Endodermal cell (in vitro differentiated cells): ENCODE measurements around the gene PAX9. TPM values are rescaled to one million over a fixed set of nuclear protein-coding genes. Genes with fewer than 3 reads are reported as not detected.
A peak's percentile ranks its signal among the peaks of the same experiment; 100 is the strongest.

Source experiments
- DNase-seq: peaks from one replicate; pipeline ENCODE4 v3.0.0-alpha.2; 2017
- H3K27ac ChIP-seq: 2 replicates; pipeline ENCODE4 v1.5.1; 2013; ENCODE audit warnings: mild to moderate bottlenecking, low read depth, low read length, moderate library complexity
- H3K27me3 ChIP-seq: 2 replicates; pipeline ENCODE4 v1.6.1; 2013; ENCODE audit warnings: mild to moderate bottlenecking, low read length, moderate library complexity; ENCODE audit not compliant: insufficient read depth, control insufficient read depth, poor library complexity, severe bottlenecking
- H3K36me3 ChIP-seq: 2 replicates; pipeline ENCODE4 v1.7.0; 2013; ENCODE audit warnings: mild to moderate bottlenecking, low read length, moderate library complexity; ENCODE audit not compliant: control insufficient read depth, insufficient read depth
- H3K4me1 ChIP-seq: one replicate; pipeline ENCODE4 v1.7.0; 2013; ENCODE audit warnings: low read length; ENCODE audit not compliant: control insufficient read depth, insufficient read depth
- H3K4me3 ChIP-seq: 2 replicates; pipeline ENCODE4 v1.5.1; 2013; ENCODE audit warnings: mild to moderate bottlenecking, low read length, moderate library complexity
- H3K9ac ChIP-seq: 2 replicates; pipeline ENCODE4 v1.6.1; 2013; ENCODE audit warnings: mild to moderate bottlenecking, low read length, moderate library complexity; ENCODE audit not compliant: poor library complexity, severe bottlenecking; ENCODE audit errors: extremely low read depth
- H3K9me3 ChIP-seq: 2 replicates; pipeline ENCODE4 v1.6.1; 2013; ENCODE audit warnings: mild to moderate bottlenecking, low read length, moderate library complexity; ENCODE audit not compliant: control insufficient read depth
- H3K27ac Mint-ChIP-seq: 2 replicates; pipeline ENCODE4 v1.8.0; 2020; ENCODE audit warnings: mixed read lengths
- H3K27me3 Mint-ChIP-seq: 2 replicates; pipeline ENCODE4 v1.8.0; 2021; ENCODE audit warnings: mild to moderate bottlenecking, mixed read lengths; ENCODE audit not compliant: insufficient read depth
- H3K36me3 Mint-ChIP-seq: 2 replicates; pipeline ENCODE4 v1.8.0; 2020; ENCODE audit warnings: low read depth, mixed read lengths
- H3K4me1 Mint-ChIP-seq: 2 replicates; pipeline ENCODE4 v1.8.0; 2020; ENCODE audit warnings: mixed read lengths
- H3K4me3 Mint-ChIP-seq: 2 replicates; pipeline ENCODE4 v1.8.0; 2020; ENCODE audit warnings: mild to moderate bottlenecking, moderate library complexity, mixed read lengths
- H3K9me3 Mint-ChIP-seq: 2 replicates; pipeline ENCODE4 v1.8.0; 2020; ENCODE audit warnings: mild to moderate bottlenecking, mixed read lengths
- WGBS, 2 experiments: methylation state at CpG; one replicate each; pipeline versions ENCODE4 v1.1.5 to v1.1.7; 2013; ENCODE audit warnings: missing lambda C conversion rate in 2 of 2, mixed read lengths in 1 of 2; ENCODE audit not compliant: insufficient coverage in 1 of 2, insufficient read length in 1 of 2; 5-methylcytosine and 5-hydroxymethylcytosine counted together
- long read RNA-seq, 4 experiments: library from polyadenylated mRNA in 2 of 4; library from RNA in 1 of 4; library from capped mRNA in 1 of 4; stranded (forward) in 3 of 4; unstranded in 1 of 4; transcript quantifications; one replicate each; pipeline ENCODE4 v2.0.0, GENCODE V29; 2020 to 2021; ENCODE audit warnings: inconsistent platforms in 1 of 4
- polyA plus RNA-seq, 2 experiments: library from polyadenylated mRNA; stranded (reverse); fragments of 50-300 nt; gene quantifications; one replicate each; pipeline ENCODE4 v1.2.3, GENCODE V29; 2013
- total RNA-seq, 2 donors: library from RNA; stranded (reverse); fragmentation: NEBNext Ultra II Directional in 1 of 2; extraction: Animal tissue kit (Norgen Biotek cat#: 25700) in 1 of 2; gene quantifications; 2 replicates in 1 of 2; 3 replicates in 1 of 2; pipeline ENCODE4 v1.2.1, GENCODE V29; 2021
- TF ChIP-seq, protein P1 (sequence below): fragments of 200-600 bp; sonication (generic); conservative IDR thresholded peaks from 2 replicates; pipeline ENCODE4 v1.5.0; 2021; ENCODE audit warnings: antibody characterized with exemption, mild to moderate bottlenecking

PAX9 gene
- total RNA-seq, result under 1 TPM; 0.22 to 0.35 TPM
- polyA plus RNA-seq (2013, experiment 1 of 2), result 0.28 TPM
- 0.33 TPM for polyA plus RNA-seq (2013, experiment 2 of 2)
- long read RNA-seq, experiment 1, result 0 reads
- long read RNA-seq, experiment 2, result 0 reads
- long read RNA-seq, experiment 3, partial matches to known transcripts, result 0 of 1 reads
- long read RNA-seq, experiment 3, other reads (novel, unspliced or antisense), result 1 of 1 reads
- long read RNA-seq, experiment 4, partial matches to known transcripts, result 1 of 1 reads
- long read RNA-seq, experiment 4, other reads (novel, unspliced or antisense), result 0 of 1 reads

DNA sequence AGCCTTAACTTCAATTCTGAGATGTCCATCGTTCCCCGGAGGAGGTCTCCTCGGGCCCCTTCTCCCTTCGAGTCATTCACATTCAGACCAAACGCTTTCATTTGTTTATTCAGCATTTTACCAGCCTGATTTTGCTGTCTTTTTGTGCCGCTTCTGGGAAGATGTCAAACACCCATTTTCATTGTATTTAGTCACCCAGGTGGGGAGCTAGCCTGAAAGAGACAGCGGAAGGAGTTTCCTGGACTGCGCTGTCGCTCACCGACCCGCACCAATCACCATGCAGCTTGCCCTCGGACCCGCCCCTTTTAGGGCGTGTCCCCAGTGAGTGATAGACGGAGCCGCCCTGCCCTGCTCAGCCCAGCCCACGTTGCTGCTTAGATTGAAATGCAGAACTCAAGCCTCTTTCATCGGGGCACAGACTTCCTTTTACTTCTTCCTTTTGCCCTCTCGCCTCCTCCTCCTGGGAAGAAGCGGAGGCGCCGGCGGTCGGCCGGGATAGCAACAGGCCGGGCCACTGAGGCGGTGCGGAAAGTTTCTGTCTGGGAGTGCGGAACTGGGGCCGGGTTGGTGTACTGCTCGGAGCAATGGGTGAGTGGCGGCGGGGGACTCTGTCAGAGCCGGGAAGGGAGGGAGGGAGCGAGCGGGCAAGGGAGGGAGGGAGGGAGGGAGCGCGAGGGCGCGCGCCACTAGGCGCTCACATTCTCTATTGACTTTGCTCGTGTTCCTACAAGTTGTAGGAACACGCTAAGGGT lies at the start of gene PAX9:
Gene PAX9, plus strand, starts transcription at position 355 of the 752 bp plus-strand sequence. Its CDS starts 230 bp downstream, at position 585.
- Histone ChIP-seq H3K4me3 (peak within 1 kb of the TSS; percentile 79), H3K9ac (no peak within 1 kb of the TSS), H3K27me3 (peaks cover 100% of the 10 kb centered on the region), H3K9me3 (no peaks in the 10 kb centered on the region), H3K36me3 (no peaks in the 10 kb centered on the region), H3K27ac (no peak within 1 kb of the TSS), H3K4me1 (peaks cover 7% of the 10 kb centered on the region)
- DNase-seq, result peak; percentile 98
- TF ChIP-seq, protein P1, sequence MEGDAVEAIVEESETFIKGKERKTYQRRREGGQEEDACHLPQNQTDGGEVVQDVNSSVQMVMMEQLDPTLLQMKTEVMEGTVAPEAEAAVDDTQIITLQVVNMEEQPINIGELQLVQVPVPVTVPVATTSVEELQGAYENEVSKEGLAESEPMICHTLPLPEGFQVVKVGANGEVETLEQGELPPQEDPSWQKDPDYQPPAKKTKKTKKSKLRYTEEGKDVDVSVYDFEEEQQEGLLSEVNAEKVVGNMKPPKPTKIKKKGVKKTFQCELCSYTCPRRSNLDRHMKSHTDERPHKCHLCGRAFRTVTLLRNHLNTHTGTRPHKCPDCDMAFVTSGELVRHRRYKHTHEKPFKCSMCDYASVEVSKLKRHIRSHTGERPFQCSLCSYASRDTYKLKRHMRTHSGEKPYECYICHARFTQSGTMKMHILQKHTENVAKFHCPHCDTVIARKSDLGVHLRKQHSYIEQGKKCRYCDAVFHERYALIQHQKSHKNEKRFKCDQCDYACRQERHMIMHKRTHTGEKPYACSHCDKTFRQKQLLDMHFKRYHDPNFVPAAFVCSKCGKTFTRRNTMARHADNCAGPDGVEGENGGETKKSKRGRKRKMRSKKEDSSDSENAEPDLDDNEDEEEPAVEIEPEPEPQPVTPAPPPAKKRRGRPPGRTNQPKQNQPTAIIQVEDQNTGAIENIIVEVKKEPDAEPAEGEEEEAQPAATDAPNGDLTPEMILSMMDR, result no peak
- no peaks in the 10 kb centered on the region for H3K36me3 Mint-ChIP-seq
- no peak within 1 kb of the TSS for H3K27ac Mint-ChIP-seq
- peaks cover 40% of the 10 kb centered on the region for H3K4me1 Mint-ChIP-seq
- WGBS, 2 experiments, result 0% methylated on average over 20 to 44 of the region's 44 CpGs
- peak within 1 kb of the TSS; percentile 55 for H3K4me3 Mint-ChIP-seq
- H3K9me3 Mint-ChIP-seq, result no peaks in the 10 kb centered on the region
- H3K27me3 Mint-ChIP-seq, result peaks cover 99% of the 10 kb centered on the region

DNA sequence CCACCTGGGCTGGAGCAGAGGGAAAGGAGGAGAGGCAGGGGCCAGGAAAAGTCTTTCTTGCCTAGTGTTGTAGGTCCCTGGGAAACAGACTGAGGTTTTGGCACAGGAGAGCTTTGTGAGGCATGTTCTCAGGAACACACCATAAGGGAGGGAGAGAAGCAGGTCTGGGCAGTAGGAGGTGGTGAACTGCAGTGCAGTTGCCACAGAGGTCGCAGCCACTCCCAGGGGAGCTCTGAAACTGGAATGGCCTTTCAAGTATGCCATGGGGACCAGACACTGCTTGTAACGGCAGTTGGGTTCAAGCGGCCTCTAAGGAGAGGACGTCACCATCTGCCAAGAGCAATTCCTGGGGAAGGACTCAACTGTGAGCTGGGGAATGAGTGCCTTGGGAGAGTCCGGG lies 43.8 kb upstream of the PAX9 start:
- no peaks in the 10 kb centered on the region for H3K36me3 ChIP-seq
- H3K27me3 ChIP-seq, result peaks cover 54% of the 10 kb centered on the region
- Mint-ChIP-seq H3K27me3 (peaks cover 48% of the 10 kb centered on the region), H3K9me3 (peaks cover 4% of the 10 kb centered on the region), H3K36me3 (no peaks in the 10 kb centered on the region), H3K4me3 (no peak overlapping the region), H3K27ac (no peak overlapping the region), H3K4me1 (peaks cover 2% of the 10 kb centered on the region)
- no peak overlapping the region for H3K9ac ChIP-seq
- no peak overlapping the region for H3K4me3 ChIP-seq
- H3K27ac ChIP-seq, result no peak overlapping the region
- peaks cover 17% of the 10 kb centered on the region for H3K9me3 ChIP-seq
- 88 to 100% methylated on average over 2 to 5 of the region's 5 CpGs for WGBS, 2 experiments
- no peak for DNase-seq
- no peaks in the 10 kb centered on the region for H3K4me1 ChIP-seq
- TF ChIP-seq, protein P1, result no peak

DNA sequence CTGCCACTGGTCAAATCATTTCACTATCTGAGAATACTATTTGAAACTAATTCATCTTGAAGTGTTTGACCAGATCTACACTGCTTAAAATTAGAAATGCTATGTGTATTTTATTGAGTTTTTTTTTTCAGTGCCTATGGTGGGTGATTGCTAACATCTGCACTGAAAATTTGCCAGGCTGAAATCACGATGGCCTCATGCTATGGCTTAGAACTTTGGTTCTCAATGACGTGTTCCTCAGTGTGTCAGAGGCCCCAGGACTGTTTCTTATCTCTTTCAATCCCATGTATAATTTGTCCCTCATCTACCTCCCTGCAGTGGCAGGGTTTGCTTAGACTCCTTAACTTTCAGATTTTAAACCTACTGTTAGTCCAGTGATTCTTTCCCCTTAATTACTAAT lies 43.0 kb upstream of the PAX9 start:
- H3K9me3 Mint-ChIP-seq, result peaks cover 4% of the 10 kb centered on the region
- H3K36me3 ChIP-seq, result no peaks in the 10 kb centered on the region
- H3K27me3 Mint-ChIP-seq, result peaks cover 50% of the 10 kb centered on the region
- peaks cover 54% of the 10 kb centered on the region for H3K27me3 ChIP-seq
- H3K4me3 Mint-ChIP-seq, result no peak overlapping the region
- WGBS, 2 experiments, result 89 to 90% methylated on average over 2 of the region's 2 CpGs
- H3K4me3 ChIP-seq, result no peak overlapping the region
- TF ChIP-seq, protein P1, result no peak
- DNase-seq, result no peak
- no peaks in the 10 kb centered on the region for H3K4me1 ChIP-seq
- H3K27ac Mint-ChIP-seq, result no peak overlapping the region
- H3K9ac ChIP-seq, result no peak overlapping the region
- no peak overlapping the region for H3K27ac ChIP-seq
- H3K4me1 Mint-ChIP-seq, result peaks cover 2% of the 10 kb centered on the region
- peaks cover 17% of the 10 kb centered on the region for H3K9me3 ChIP-seq
- H3K36me3 Mint-ChIP-seq, result no peaks in the 10 kb centered on the region
